HG03097 (cell line): ENCODE data around the gene FBXW11.

Experiments
- ATAC-seq: cut with Tn5 transposase; IDR thresholded peaks from one replicate; pipeline ENCODE4 v1.9.1; 2021; ENCODE audit not compliant: unreplicated experiment, low FRiP score

The FBXW11 gene

DNA sequence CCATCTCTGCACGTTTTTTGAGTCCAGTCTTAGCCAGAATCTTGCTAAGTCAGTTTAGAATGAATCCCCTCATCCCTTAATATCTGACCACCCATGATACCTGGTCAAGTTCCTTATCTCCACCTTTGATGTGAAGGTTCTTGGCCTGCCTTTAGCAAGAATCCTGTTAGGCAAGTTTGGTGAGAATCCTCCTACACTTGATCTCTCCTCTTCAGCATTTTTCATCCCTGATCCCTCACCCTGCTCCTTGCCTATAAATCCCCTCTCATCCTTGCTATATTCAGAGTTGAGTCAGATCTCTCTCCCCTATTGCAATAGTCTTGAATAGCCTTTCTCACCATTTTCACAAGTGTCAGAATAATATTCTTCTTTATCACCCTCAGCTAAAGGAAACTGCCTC lies 189.8 kb downstream of the FBXW11 start:
- ATAC-seq, result no peak

DNA sequence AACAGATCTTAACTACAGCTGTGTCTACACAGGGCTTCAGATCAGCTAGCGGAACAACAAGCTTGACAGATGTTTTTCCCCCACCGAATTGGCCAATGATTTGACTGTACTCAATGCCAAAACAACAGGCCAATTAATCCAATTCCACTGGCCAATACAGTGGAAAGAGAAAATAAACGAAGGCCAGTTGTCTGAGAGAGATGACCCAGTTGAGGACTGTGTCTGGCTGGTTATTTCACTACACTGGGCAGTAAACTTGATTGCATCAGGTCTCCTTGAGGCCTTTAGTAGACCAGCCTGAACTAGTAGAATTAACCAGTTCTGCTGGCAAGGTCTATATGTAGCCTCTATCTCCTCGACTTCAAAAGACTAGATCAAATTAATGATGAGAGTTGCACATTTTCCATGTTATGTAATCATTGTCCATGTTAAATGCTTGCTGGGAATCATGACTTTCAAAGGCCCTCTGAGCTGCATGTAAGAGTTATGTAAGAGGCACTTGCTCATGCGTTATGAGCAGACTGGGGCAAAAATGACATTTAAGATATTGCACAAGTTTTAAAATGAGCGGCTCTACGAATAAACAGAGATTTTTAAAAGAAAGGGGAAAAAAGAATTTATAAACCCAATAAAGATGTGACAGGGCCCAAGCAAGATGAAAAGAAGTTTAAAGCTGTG lies 192.5 kb downstream of the FBXW11 start:
- ATAC-seq, result no peak

DNA sequence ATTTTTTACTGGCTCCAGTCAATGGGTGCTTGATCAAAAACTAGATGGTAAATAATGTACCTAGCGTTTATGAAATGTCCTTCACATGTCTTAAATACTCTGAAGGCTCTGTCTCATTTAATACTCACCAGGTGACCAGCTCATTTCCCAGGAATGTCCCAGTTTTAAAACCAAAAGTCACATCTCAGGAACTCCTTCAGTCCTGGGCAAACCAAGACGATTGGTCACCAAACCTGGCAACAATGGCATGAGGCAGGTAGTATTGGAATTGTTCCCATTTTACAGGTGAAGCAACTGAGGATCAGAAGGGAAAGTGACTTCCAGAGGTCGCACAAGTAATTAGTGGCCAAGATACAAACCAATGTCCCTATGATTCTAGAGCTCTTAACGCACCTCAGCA lies 193.2 kb downstream of the FBXW11 start:
- ATAC-seq, result no peak
